SU-DHL-6 (cell line): ENCODE results near the gene GRK6.

Experiments
- H2AFZ ChIP-seq: fragments of 200-600 bp; sonication (generic); 2 replicates; pipeline ENCODE4 v1.6.1; 2014; ENCODE audit warnings: low read depth, mild to moderate bottlenecking, moderate library complexity, mixed read lengths, antibody characterized with exemption, low read length; ENCODE audit not compliant: severe bottlenecking
- H3F3A ChIP-seq: fragments of 200-600 bp; shearing (Covaris generic); 2 replicates; pipeline ENCODE4 v1.6.0; 2016; ENCODE audit warnings: antibody characterized with exemption, mild to moderate bottlenecking; ENCODE audit not compliant: insufficient read depth
- H3K27ac ChIP-seq: fragments of 200-600 bp; sonication (generic); 2 replicates; pipeline ENCODE4 v1.5.1; 2016; ENCODE audit warnings: low read depth, mild to moderate bottlenecking, low read length, moderate library complexity, mixed read lengths
- H3K27me3 ChIP-seq: fragments of 200-600 bp; sonication (generic), shearing (Covaris generic); 2 replicates; pipeline ENCODE4 v1.6.0; 2014; ENCODE audit warnings: mild to moderate bottlenecking, low read length
- H3K36me3 ChIP-seq: fragments of 200-600 bp; sonication (generic); 2 replicates; pipeline ENCODE4 v1.6.1; 2014; ENCODE audit warnings: mild to moderate bottlenecking, low read length, mixed read lengths
- H3K4me2 ChIP-seq: fragments of 300-600, 200-600 bp; shearing (Covaris generic), sonication (generic); 2 replicates; pipeline ENCODE4 v1.6.0; 2014; ENCODE audit warnings: low read length, low read depth, mild to moderate bottlenecking; ENCODE audit not compliant: poor library complexity, severe bottlenecking
- H3K4me3 ChIP-seq: fragments of 200-600 bp; sonication (generic); 2 replicates; pipeline ENCODE4 v1.5.1; 2014; ENCODE audit warnings: antibody characterized with exemption, low read length, mild to moderate bottlenecking, mixed read lengths; ENCODE audit not compliant: insufficient read depth, poor library complexity, severe bottlenecking
- H3K79me2 ChIP-seq: fragments of 200-600 bp; sonication (generic); 2 replicates; pipeline ENCODE4 v1.6.1; 2014; ENCODE audit warnings: mild to moderate bottlenecking, low read length, moderate library complexity; ENCODE audit not compliant: insufficient read depth
- H3K9ac ChIP-seq: fragments of 200-600 bp; sonication (generic); 2 replicates; pipeline ENCODE4 v1.7.0; 2014; ENCODE audit warnings: mild to moderate bottlenecking, low read length
- H3K9me2 ChIP-seq: fragments of 200-600 bp; sonication (generic); replicated peaks from 2 replicates; pipeline ENCODE4 v1.6.1; 2014; ENCODE audit warnings: low read length; ENCODE audit not compliant: insufficient read depth
- H3K9me3 ChIP-seq: fragments of 200-600 bp; sonication (generic); 2 replicates; pipeline ENCODE4 v1.6.1; 2014; ENCODE audit warnings: low read length, mixed read lengths; ENCODE audit not compliant: insufficient read depth
- H4K20me1 ChIP-seq: fragments of 200-600 bp; sonication (generic); 2 replicates; pipeline ENCODE4 v1.6.1; 2014; ENCODE audit warnings: low read depth, mild to moderate bottlenecking, antibody characterized with exemption, low read length, moderate library complexity, mixed read lengths
- EZH2phosphoT487 ChIP-seq: fragments of 200-600 bp; sonication (generic), shearing (Covaris generic); conservative IDR thresholded peaks from 2 replicates; pipeline ENCODE4 v1.6.1; 2018; ENCODE audit warnings: mild to moderate bottlenecking, antibody characterized with exemption, low read length, moderate library complexity, mixed read lengths
- TF ChIP-seq, protein P1 (sequence below): fragments of 200-600 bp; sonication (generic); IDR thresholded peaks from one replicate; pipeline ENCODE4 v1.5.1; 2017; ENCODE audit warnings: antibody characterized with exemption, mild to moderate bottlenecking, low read length, moderate library complexity; ENCODE audit not compliant: insufficient read depth, poor library complexity, severe bottlenecking

Gene GRK6

DNA sequence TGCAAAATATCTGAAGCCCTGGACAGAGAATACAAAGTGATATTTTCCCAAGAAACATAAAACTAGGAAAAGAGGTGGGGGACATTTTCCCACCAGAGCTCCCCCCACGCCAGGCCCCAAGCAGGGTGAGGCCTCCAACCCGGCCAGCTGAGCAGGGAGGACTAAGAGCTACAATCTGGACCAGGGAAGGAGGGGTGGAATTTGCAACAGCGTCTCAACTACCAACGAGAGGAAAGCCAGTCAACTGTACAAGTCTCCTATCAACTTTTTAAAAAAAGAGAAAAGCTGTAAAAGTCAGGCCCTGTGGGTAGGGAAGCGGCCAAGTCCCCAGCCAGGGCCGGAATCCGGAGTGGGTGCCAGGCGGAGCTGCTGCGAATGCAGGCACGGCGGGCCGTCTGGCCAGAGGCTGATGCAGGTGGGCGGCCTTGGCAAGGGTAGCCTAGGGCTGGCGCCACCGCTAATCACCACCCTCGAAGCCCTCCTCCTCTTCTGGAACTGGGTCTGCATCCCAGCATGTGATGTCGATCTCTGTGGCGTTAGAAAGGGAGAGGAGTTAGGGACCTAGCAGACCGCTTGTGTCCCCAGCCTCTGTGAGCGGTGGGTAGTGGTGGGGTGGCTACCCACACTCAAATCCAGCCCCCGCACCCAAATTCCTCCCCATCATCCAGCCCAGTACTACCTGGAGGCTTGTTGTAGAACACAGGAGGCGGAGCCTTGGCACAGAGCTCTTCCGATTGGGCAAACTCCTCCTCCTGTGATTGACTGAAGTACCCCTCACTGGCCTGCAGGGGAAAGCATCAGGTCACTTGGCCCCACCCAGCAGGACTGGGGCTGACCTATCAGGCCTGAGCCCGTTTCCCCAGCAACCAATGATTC is 30.7 kb downstream of the GRK6 start:
- Histone ChIP-seq H3K36me3 (no peaks in the 10 kb centered on the region), H3F3A (peaks cover 13% of the 10 kb centered on the region), H4K20me1 (peaks cover 3% of the 10 kb centered on the region; the same call in 1 of the 2 replicates), H2AFZ (no peak overlapping the region), H3K27ac (peak overlapping the region; percentile 34; the same call in 1 of the 2 replicates), H3K27me3 (no peaks in the 10 kb centered on the region), H3K9me3 (no peaks in the 10 kb centered on the region), H3K9ac (no peak overlapping the region), H3K9me2 (no peaks in the 10 kb centered on the region), H3K4me2 (peak overlapping the region; percentile 96), H3K4me3 (no peak overlapping the region), H3K79me2 (no peaks in the 10 kb centered on the region)
- TF ChIP-seq EZH2phosphoT487 = no peak
- TF ChIP-seq, protein P1, sequence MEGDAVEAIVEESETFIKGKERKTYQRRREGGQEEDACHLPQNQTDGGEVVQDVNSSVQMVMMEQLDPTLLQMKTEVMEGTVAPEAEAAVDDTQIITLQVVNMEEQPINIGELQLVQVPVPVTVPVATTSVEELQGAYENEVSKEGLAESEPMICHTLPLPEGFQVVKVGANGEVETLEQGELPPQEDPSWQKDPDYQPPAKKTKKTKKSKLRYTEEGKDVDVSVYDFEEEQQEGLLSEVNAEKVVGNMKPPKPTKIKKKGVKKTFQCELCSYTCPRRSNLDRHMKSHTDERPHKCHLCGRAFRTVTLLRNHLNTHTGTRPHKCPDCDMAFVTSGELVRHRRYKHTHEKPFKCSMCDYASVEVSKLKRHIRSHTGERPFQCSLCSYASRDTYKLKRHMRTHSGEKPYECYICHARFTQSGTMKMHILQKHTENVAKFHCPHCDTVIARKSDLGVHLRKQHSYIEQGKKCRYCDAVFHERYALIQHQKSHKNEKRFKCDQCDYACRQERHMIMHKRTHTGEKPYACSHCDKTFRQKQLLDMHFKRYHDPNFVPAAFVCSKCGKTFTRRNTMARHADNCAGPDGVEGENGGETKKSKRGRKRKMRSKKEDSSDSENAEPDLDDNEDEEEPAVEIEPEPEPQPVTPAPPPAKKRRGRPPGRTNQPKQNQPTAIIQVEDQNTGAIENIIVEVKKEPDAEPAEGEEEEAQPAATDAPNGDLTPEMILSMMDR = no peak

DNA sequence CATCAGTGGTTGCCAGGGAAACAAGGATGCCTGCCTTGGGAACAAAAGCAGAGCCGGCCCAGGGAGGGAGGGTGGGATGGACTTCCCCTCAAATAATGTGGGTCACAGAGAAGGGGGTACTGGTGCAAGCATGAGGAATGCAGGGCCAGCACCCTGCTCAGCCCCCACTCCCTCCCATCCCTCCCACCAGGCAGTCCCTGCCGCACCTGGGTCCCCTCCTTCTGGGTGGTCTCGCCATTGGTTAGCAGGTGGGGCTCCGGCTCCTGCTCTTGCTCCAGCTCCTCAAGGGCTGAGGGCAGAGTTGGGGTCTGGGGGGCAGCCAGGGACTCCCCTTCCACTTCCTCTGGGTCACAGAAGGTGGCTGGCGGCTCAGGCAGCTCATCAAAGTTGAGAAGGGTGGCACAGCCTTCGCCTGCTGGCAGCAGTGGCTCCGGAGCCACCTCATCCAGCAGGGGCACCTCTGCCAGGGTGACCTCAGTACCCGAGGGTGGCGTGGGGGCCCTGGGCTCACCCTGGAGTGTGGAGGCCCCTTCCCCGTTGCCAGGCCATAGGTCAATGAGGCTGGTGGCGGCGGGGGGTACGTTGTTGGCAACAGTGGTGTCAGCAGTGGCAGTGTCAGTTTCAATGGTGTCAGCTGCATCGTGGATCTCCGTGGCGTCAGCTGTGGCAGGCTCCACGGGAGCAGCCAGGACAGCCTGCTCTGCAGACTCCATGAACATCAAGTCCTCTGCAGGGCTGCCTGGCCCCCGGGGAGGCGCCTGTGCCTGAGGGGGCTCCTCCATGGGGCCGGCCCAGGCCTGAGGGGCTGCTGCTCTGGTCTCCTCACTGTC is 31.6 kb downstream of the GRK6 start:
- no peak overlapping the region for H2AFZ ChIP-seq
- no peaks in the 10 kb centered on the region for H3K79me2 ChIP-seq
- peaks cover 13% of the 10 kb centered on the region for H3F3A ChIP-seq
- H3K36me3 ChIP-seq = no peaks in the 10 kb centered on the region
- TF ChIP-seq, protein P1 = no peak
- TF ChIP-seq EZH2phosphoT487 = no peak
- H3K9ac ChIP-seq = no peak overlapping the region
- H3K9me2 ChIP-seq = no peaks in the 10 kb centered on the region
- H3K27me3 ChIP-seq = no peaks in the 10 kb centered on the region
- H3K4me2 ChIP-seq = no peak overlapping the region
- H3K4me3 ChIP-seq = no peak overlapping the region
- H4K20me1 ChIP-seq = peaks cover 3% of the 10 kb centered on the region; the same call in 1 of the 2 replicates
- no peak overlapping the region for H3K27ac ChIP-seq
- no peaks in the 10 kb centered on the region for H3K9me3 ChIP-seq

DNA sequence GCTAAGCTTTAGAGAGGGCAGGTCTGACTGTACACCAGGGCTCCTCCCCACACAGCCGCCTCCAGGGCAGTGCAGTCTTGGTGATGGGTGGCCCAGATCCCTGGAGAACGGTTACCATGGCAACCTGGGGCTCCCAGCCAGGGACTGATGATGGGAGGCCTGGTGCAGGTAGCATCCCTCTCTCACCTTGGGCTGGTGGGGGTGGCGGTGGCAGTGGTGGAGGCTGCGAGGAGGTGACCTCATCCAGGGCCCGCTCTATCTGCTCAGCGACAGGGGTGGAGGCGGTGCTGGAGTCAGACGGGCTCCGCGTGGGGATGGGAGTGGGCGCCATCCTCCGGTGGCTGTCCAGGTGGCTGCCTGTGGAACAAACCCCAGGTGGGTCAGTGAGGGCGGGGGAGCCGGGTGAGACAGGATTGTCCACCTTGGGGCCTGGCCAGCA is 32.5 kb downstream of the GRK6 start:
- Histone ChIP-seq H4K20me1 (peaks cover under 1% of the 10 kb centered on the region; the same call in 1 of the 2 replicates), H3K36me3 (no peaks in the 10 kb centered on the region), H3K9me2 (no peaks in the 10 kb centered on the region), H3K9me3 (no peaks in the 10 kb centered on the region), H3K9ac (no peak overlapping the region), H3K4me3 (no peak overlapping the region), H3F3A (peaks cover 13% of the 10 kb centered on the region), H2AFZ (no peak overlapping the region), H3K79me2 (no peaks in the 10 kb centered on the region), H3K4me2 (no peak overlapping the region), H3K27me3 (no peaks in the 10 kb centered on the region), H3K27ac (no peak overlapping the region)
- TF ChIP-seq, protein P1 = no peak
- TF ChIP-seq EZH2phosphoT487 = no peak
